Heart left ventricle (tissue), 13 donors: ENCODE data around the gene GDF10.

Experiments
- POLR2A ChIP-seq, 2 donors: fragments of 450-650 bp; IDR thresholded peaks; one replicate each; pipeline ENCODE4 v1.6.1; 2017; ENCODE audit warnings: antibody characterized with exemption in 2 of 2, mild to moderate bottlenecking in 2 of 2, moderate library complexity in 2 of 2
- TF ChIP-seq, protein P1 (sequence below), 12 donors: fragments of 200-600 bp; sonication (generic) in 4 of 12; IDR thresholded peaks; one replicate each; pipeline versions ENCODE4 v1.5.0 to v1.8.0; 2018 to 2022; ENCODE audit warnings: antibody characterized with exemption in 12 of 12, mild to moderate bottlenecking in 5 of 12
- donor health status: ischemic (EF 13 %, LVEDD 7.1; RV severe dilation, severe dysfunction).
- donor health status: DM: no; HTN: yes; CAD: no.
- donor health status: DM: no; HTN: no; CAD: no.
- donor health status: ischemic (EF 25% LVEDD 6.9; RV normal size, moderate dysfunction).
- donor health status: ischemic (EF 25% LVEDD 5.7; RV mildly dilated, moderate dysfunction).
- donor health status: ischemic (EF 35%, LVEDD 5.7; RV mildly dilated, moderate dysfunction).
- donor health status: nonischemic (EF 11% LVEDD 7.7; RV severe dilation, severe dysfunction).
- donor health status: DM: yes; HTN: yes; CAD: no.
- donor health status: PGD.
- donor health status: ischemic (EF 29% LVEDD 5.4; RV normal size, mild dysfunction).
- donor health status: nonischemic (EF 23%, LVEDD 6.1; RV moderate dilation, normal function).

DNA sequence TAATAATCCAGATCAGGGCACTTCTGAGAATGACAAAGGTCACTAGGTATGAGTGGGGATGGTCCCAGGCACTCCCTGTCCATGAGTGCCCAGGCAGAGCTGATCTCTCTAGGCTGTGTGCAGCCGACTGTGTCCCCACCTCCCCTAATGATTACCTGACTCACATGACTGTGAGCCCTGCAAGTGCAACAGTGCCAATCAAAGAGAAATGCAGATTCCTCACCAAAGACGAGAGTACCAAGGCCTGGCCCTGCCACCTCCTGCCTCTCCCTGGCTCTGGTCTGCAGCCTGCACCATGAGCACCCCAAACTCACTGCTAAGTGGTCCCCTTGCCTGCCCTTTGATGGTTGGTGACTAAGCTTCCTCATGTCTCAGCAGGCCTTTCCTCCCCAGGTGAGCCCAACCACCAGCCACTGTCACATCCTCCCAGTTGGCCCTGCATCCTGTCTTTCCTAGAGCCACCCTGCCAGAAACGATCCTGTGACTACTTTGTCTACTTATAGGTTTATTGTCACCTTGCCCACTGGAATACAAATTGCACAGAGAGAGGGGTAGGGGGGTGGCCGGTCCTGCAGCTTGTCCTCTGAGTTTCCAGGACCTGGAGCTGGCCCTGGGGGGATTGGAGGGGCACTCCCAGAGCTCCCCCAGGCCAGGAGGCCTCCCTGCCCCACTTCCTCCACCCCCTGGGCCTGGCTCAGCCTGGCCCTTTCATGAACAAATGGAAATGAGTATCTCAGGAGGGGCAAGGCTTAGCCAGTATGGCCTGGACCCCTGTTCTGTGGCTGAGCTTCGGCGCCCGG lies 22.4 kb upstream of the GDF10 start:
- TF ChIP-seq, protein P1, sequence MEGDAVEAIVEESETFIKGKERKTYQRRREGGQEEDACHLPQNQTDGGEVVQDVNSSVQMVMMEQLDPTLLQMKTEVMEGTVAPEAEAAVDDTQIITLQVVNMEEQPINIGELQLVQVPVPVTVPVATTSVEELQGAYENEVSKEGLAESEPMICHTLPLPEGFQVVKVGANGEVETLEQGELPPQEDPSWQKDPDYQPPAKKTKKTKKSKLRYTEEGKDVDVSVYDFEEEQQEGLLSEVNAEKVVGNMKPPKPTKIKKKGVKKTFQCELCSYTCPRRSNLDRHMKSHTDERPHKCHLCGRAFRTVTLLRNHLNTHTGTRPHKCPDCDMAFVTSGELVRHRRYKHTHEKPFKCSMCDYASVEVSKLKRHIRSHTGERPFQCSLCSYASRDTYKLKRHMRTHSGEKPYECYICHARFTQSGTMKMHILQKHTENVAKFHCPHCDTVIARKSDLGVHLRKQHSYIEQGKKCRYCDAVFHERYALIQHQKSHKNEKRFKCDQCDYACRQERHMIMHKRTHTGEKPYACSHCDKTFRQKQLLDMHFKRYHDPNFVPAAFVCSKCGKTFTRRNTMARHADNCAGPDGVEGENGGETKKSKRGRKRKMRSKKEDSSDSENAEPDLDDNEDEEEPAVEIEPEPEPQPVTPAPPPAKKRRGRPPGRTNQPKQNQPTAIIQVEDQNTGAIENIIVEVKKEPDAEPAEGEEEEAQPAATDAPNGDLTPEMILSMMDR (IDR thresholded peaks at IDR 0.05): no peak
- TF ChIP-seq POLR2A (IDR thresholded peaks at IDR 0.05): no peak
